Measurements from ENCODE around the gene GJC2. TPM values are rescaled to one million over a fixed set of nuclear protein-coding genes. Genes with fewer than 3 reads are reported as not detected.

The GJC2 gene
- total and polyA plus RNA-seq, 2 donors (not counting 3 experiments of a cell fraction or from before 2014, with no cell fraction given) = 0.58 to 1.2 TPM

GRCh38 chr1:228157729-228158126 is 8.0 kb downstream of the GJC2 start:
- FAIRE-seq = no peak
- no peaks in the 10 kb centered on the region for H4K20me1 ChIP-seq (replicated peaks; ENCODE audit: control insufficient read depth, extremely low read depth, insufficient read depth, low read length)
- intact Hi-C loops (cut with micrococcal nuclease) (no loop called here), dilution Hi-C loops (cut with MboI; ENCODE audit: extremely low pct_ligation_motif_present, low sequenced_read_pairs) (no loop called here)
- BruUV-seq (replicated peaks) = no TSS peak
- peaks cover 12% of the 10 kb centered on the region for H3K4me1 ChIP-seq (ENCODE audit: control insufficient read depth, extremely low read depth, insufficient read depth, low read length)
- ChIA-PET CTCF (no interaction called here), POLR2A (no interaction called here)
- H3K27ac ChIP-seq (ENCODE audit: insufficient read depth, low read depth, low read length) = no peak overlapping the region
- H3K79me2 ChIP-seq (ENCODE audit: control insufficient read depth, insufficient read depth, low read length) = no peaks in the 10 kb centered on the region
- no peak overlapping the region for H3K9ac ChIP-seq (replicated peaks; ENCODE audit: extremely low read depth, insufficient read depth, low read length)
- H3K9me3 ChIP-seq (replicated peaks; ENCODE audit: control insufficient read depth, insufficient read depth, low read length) = no peaks in the 10 kb centered on the region
- no peaks in the 10 kb centered on the region for H3K36me3 ChIP-seq (ENCODE audit: control insufficient read depth in 2 of 2, extremely low read depth in 1 of 2, insufficient read depth in 2 of 2, low read length in 2 of 2)
- TF ChIP-seq FOS (IDR thresholded peaks at IDR 0.05; ENCODE audit: borderline replicate concordance, insufficient read depth, low read length) = no peak
- H2AFZ ChIP-seq (ENCODE audit: low read depth, low read length) = no peak overlapping the region
- H3K9me1 ChIP-seq (replicated peaks; ENCODE audit: control insufficient read depth, extremely low read depth, insufficient read depth, low read length) = no peaks in the 10 kb centered on the region
- no peak overlapping the region for H3K4me3 ChIP-seq (replicated peaks in 1 of 3; ENCODE audit: insufficient read depth in 1 of 3, low read depth in 1 of 3, low read length in 3 of 3)
- H3K27me3 ChIP-seq (ENCODE audit: control insufficient read depth in 2 of 2, insufficient read depth in 2 of 2, low read length in 2 of 2) = no peaks in the 10 kb centered on the region
- H3K4me2 ChIP-seq (ENCODE audit: insufficient read depth, low read length) = no peak overlapping the region
- DNase-seq (ENCODE audit: low read depth, low spot score) = no peak

- dilution Hi-C loops (cut with MboI; ENCODE audit: extremely low pct_ligation_motif_present, low sequenced_read_pairs) = no loop called here
- BruUV-seq (replicated peaks) = no TSS peak
- Histone ChIP-seq H2AFZ (ENCODE audit: low read depth, low read length) (no peak overlapping the region), H3K9ac (replicated peaks; ENCODE audit: extremely low read depth, insufficient read depth, low read length) (no peak overlapping the region), H3K4me1 (ENCODE audit: control insufficient read depth, extremely low read depth, insufficient read depth, low read length) (peaks cover 19% of the 10 kb centered on the region), H3K79me2 (ENCODE audit: control insufficient read depth, insufficient read depth, low read length) (no peaks in the 10 kb centered on the region), H3K9me1 (replicated peaks; ENCODE audit: control insufficient read depth, extremely low read depth, insufficient read depth, low read length) (no peaks in the 10 kb centered on the region), H3K4me3 (replicated peaks in 1 of 3; ENCODE audit: insufficient read depth in 1 of 3, low read depth in 1 of 3, low read length in 3 of 3) (no peak overlapping the region), H3K9me3 (replicated peaks; ENCODE audit: control insufficient read depth, insufficient read depth, low read length) (no peaks in the 10 kb centered on the region), H4K20me1 (replicated peaks; ENCODE audit: control insufficient read depth, extremely low read depth, insufficient read depth, low read length) (no peaks in the 10 kb centered on the region), H3K27ac (ENCODE audit: insufficient read depth, low read depth, low read length) (no peak overlapping the region), H3K4me2 (ENCODE audit: insufficient read depth, low read length) (no peak overlapping the region), H3K27me3 (ENCODE audit: control insufficient read depth in 2 of 2, insufficient read depth in 2 of 2, low read length in 2 of 2) (no peaks in the 10 kb centered on the region), H3K36me3 (ENCODE audit: control insufficient read depth in 2 of 2, extremely low read depth in 1 of 2, insufficient read depth in 2 of 2, low read length in 2 of 2) (no peaks in the 10 kb centered on the region)
- intact Hi-C loops (cut with micrococcal nuclease) = no loop called here
- POLR2A ChIA-PET = no interaction called here
- CTCF ChIA-PET = no interaction called here
- DNase-seq (ENCODE audit: low read depth, low spot score) (no peak), FAIRE-seq (no peak)
- TF ChIP-seq EZH2 (IDR thresholded peaks at IDR 0.05; ENCODE audit: borderline replicate concordance, low read depth, low read length, severe bottlenecking) (no peak), POLR2A (IDR thresholded peaks at IDR 0.05; ENCODE audit: low read depth, low read length) (no peak), JUN (IDR thresholded peaks at IDR 0.05; ENCODE audit: borderline replicate concordance, insufficient read depth, insufficient read length, low read depth) (no peak), CTCF (IDR thresholded peaks at IDR 0.05; ENCODE audit: extremely low read depth in 1 of 2, insufficient read depth in 1 of 2, low read depth in 1 of 2, low read length in 2 of 2) (no peak), MAX (IDR thresholded peaks at IDR 0.05; ENCODE audit: insufficient read depth, insufficient read length) (no peak), FOS (IDR thresholded peaks at IDR 0.05; ENCODE audit: borderline replicate concordance, insufficient read depth, low read length) (no peak), MYC (IDR thresholded peaks at IDR 0.05; ENCODE audit: low read depth, low read length) (no peak), POLR2AphosphoS5 (IDR thresholded peaks at IDR 0.05; ENCODE audit: insufficient read depth, low read depth, low read length) (no peak), GATA2 (IDR thresholded peaks at IDR 0.05; ENCODE audit: insufficient read depth, insufficient read length, low read depth, low read length) (no peak)
Measured at GRCh38 chr1:228158151-228159007, 8.6 kb downstream of the GJC2 start.

All from endothelial cell of umbilical vein (primary cell).